Measurements from ENCODE around the gene JADE2. TPM values are rescaled to one million over a fixed set of nuclear protein-coding genes. Genes with fewer than 3 reads are reported as not detected.

Gene JADE2
- total RNA-seq, 6 experiments from 2014 or later = 6.1 to 14.8 (median 8.4) TPM

DNA sequence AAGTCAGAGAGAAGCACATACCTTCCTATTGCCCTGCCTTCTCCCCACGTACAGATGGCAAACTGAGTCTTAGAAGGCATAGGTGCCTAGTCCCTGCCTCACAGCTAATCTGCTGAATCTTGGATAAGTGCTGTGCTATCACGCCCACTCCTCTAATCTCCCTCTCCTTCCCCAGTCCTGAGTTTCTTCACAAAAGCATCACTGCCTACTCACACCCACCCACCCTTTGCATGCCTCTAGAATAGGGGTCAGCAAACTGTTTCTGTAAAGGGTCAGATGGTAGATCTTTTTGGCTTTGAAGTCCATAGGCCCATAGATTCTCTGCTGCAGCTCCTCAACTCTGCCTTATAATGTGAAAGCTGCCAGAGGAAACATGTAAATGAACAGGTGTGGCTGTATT, 23.2 kb upstream of the JADE2 start:
- ATAC-seq (no peak), DNase-seq (no peak)
- intact Hi-C loops (cut with DNase I) = no loop called here
- Histone ChIP-seq H3K27me3 (no peaks in the 10 kb centered on the region), H3K36me3 (no peaks in the 10 kb centered on the region), H3K4me3 (no peak overlapping the region), H3K4me1 (peaks cover 0 to 40% (median 22%) of the 10 kb centered on the region in 4 donors), H3K27ac (peak overlapping the region in 2 of 3 donors; percentile 82 to 89), H3K9me3 (no peaks in the 10 kb centered on the region)
- no peak for TF ChIP-seq CTCF (IDR thresholded peaks at IDR 0.05)
- TF ChIP-seq POLR2A (IDR thresholded peaks at IDR 0.05) = no peak
- WGBS (ENCODE audit: insufficient coverage, low coverage, low lambda C conversion rate, missing lambda C conversion rate) = no CpG with 5 or more reads among the region's 2 CpGs

GRCh38 chr5:134503088-134503936, 22.2 kb upstream of the JADE2 start:
- peaks cover 0 to 47% (median 22%) of the 10 kb centered on the region in 4 donors for H3K4me1 ChIP-seq
- H3K4me3 ChIP-seq = no peak overlapping the region
- no peaks in the 10 kb centered on the region for H3K36me3 ChIP-seq
- DNase-seq (peak; percentile 75 to 83 (median 82)), ATAC-seq (peak; percentile 59 to 76 (median 67))
- no peak for TF ChIP-seq CTCF (IDR thresholded peaks at IDR 0.05)
- TF ChIP-seq POLR2A (IDR thresholded peaks at IDR 0.05) = peak; percentile 87
- H3K9me3 ChIP-seq = no peaks in the 10 kb centered on the region
- H3K27ac ChIP-seq = peak overlapping the region; percentile 75 to 89 (median 82)
- WGBS (ENCODE audit: insufficient coverage, low coverage, low lambda C conversion rate, missing lambda C conversion rate) = 9% methylated on average over 11 of the region's 11 CpGs
- intact Hi-C loops (cut with DNase I) = no loop called here
- H3K27me3 ChIP-seq = no peaks in the 10 kb centered on the region

GRCh38 chr5:134503937-134504437, 21.5 kb upstream of the JADE2 start:
- intact Hi-C loops (cut with DNase I) = no loop called here
- TF ChIP-seq CTCF (IDR thresholded peaks at IDR 0.05) = no peak
- no peak for TF ChIP-seq POLR2A (IDR thresholded peaks at IDR 0.05)
- DNase-seq (no peak), ATAC-seq (no peak)
- Histone ChIP-seq H3K36me3 (no peaks in the 10 kb centered on the region), H3K4me1 (peaks cover 0 to 47% (median 22%) of the 10 kb centered on the region in 4 donors), H3K27me3 (no peaks in the 10 kb centered on the region), H3K9me3 (no peaks in the 10 kb centered on the region), H3K4me3 (no peak overlapping the region), H3K27ac (peak overlapping the region; percentile 75 to 89 (median 82))
- WGBS (ENCODE audit: insufficient coverage, low coverage, low lambda C conversion rate, missing lambda C conversion rate) = 56% methylated on average over 3 of the region's 3 CpGs

DNA sequence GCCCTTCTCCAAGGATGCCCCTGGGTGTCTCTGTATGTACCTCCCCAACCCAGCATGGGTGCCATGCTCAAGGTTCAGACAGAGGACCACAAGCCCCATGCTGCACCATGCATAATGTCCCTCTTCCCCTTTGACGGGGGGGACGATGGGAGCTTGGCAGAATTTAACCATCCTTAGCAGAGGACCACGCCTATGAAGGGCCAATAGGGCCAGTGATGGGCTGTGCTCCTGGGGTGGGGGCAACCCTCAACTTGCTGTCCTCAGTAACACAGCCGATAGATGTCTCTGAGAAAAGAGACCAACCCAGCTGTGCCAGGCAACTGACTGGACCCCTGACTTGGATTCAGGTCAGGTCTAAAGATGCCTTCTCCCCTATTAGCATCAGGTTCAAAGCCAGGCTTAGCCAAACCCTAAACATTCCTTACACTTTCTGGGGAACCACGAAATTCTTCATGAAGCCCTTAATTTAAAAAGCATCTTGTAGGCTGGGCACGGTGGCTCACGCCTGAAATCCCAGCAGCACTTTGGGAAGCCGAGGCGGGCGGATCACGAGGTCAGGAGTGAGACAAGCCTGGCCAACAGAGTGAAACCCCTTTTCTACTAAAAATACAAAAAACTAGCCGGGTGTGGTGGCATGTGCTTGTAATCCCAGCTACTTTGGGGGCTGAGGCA, 20.7 kb upstream of the JADE2 start:
- no peak for ATAC-seq
- no peak for DNase-seq
- H3K4me1 ChIP-seq = peaks cover 0 to 47% (median 22%) of the 10 kb centered on the region in 4 donors
- H3K27me3 ChIP-seq = no peaks in the 10 kb centered on the region
- intact Hi-C loops (cut with DNase I) = no loop called here
- H3K36me3 ChIP-seq = no peaks in the 10 kb centered on the region
- no peaks in the 10 kb centered on the region for H3K9me3 ChIP-seq
- H3K4me3 ChIP-seq = no peak overlapping the region
- 100% methylated on average over 4 of the region's 12 CpGs for WGBS (ENCODE audit: insufficient coverage, low coverage, low lambda C conversion rate, missing lambda C conversion rate)
- no peak for TF ChIP-seq CTCF (IDR thresholded peaks at IDR 0.05)
- TF ChIP-seq POLR2A (IDR thresholded peaks at IDR 0.05) = no peak
- H3K27ac ChIP-seq = peak overlapping the region in 2 of 3 donors; percentile 75 to 89

Measured in right lobe of liver (tissue), 6 donors.